ENCODE data around the gene KIF7.
"Not testable (repeated sequence)": the region's sequence is repeated elsewhere in the genome, so short reads cannot be mapped to it uniquely, and the experiment has no call there.

The KIF7 gene

DNA sequence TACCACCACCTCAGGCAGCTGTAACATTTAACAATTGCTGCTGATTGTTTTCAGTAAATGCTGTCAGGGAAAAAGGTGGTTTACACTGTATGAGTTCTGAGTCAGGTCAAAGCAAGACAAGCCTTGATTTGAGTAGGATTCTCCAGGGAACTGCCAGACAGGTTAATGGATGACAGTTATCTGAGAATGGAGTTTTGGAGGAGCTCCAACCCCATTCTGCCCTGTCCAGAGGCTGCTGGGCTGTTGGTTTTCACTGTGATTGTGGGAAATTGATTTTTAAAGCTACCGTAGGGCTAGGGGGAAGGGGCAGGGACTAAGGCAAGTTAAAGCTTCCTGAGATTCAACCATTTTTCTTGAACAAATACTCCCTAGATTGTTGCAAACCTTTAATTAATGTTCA, 40.1 kb downstream of the KIF7 start:
- DNase-seq, result no peak

DNA sequence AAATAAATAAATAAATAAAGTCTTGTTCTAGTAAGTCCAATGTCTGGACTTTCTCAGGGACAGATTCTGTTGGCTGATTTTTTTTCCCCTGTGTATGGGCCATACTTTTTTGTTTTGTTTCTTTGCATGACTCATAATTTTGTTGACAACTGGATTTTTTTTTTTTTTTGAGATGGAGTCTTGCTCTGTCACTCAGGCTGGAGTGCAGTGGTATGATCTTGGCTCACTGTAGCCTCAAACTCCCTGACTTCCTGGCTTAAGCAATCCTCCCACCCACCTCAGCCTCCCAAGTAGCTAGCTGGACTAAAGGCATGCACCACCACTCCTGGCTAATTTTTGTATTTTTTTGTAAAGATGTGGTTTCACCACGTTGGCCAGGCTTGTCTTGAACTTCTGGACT, 41.1 kb downstream of the KIF7 start:
- DNase-seq, result no peak

DNA sequence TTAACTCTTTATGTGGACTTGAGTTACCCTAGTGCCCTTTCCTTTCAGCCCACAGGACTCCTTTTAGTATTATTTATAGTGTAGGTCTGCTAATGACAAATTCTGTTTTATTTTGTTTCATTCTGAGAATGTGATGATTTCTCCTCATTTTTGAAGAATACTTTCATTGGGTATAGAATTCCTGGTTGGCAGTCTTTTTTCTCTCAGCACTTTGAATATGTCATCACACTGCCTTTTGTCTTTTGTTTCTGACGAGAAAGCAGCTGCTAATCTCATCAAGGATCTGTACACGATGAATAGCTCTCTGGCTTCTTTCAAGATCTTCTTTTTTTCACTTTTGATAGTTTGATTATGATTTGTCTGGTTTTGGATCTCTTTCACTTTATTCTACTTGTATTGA, 42.2 kb downstream of the KIF7 start:
- DNase-seq, result no peak

DNA sequence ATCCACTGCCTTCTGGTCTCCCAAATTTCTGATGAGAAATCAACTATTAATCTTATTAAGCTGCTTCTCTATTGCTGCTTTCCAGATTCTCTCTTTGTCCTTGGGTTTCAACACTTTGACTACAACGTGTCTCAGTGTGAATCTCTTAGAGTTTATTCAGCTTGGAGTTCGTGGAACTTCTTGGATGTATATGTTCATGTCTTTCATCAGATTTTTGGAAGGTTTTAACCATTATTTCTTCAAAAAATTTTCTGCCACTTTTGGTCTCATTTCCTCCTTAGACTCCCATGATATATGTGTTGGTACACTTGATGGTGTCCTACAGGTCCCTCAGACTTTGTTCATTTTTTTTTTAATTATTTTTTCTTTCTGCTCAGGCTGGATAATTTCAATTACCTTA, 44.0 kb downstream of the KIF7 start:
- DNase-seq, result no peak

DNA sequence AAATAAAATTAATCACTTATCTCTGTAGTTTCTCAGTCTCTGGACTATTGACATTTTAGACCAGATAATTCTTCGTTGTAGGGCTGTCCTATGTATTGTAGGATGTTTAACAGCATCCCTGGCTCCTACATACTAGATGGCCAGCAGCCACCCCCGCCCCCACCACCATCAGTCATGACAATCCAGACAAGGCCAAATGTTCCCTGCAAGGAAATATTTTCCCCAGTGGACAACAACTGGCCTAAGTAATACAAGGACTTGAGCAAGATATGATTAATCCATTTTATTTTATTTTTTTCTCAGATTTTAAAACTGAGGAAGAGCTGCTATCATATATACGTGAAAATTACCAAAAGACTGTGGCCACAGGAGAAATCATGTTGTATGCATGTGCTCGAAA, 56.2 kb downstream of the KIF7 start:
- DNase-seq, result no peak

DNA sequence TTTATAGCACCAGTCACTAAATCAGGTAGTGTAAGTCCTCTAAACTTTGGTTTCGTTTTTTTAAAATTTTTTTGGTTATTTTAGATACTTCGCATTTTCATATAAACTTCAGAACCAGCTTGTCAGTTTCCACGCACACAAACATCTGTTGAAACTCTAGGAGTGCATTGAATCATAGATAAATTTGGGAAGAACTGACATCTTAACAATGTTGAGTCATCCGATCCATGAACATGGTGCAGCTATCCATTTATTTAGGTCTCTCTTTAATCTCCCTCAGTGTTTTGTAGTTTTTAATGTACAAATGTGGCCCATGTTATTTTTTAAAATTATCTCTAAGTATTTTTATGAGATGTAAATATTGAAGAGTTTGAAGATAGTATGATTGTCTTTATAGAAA, 62.2 kb downstream of the KIF7 start:
- no peak for DNase-seq

DNA sequence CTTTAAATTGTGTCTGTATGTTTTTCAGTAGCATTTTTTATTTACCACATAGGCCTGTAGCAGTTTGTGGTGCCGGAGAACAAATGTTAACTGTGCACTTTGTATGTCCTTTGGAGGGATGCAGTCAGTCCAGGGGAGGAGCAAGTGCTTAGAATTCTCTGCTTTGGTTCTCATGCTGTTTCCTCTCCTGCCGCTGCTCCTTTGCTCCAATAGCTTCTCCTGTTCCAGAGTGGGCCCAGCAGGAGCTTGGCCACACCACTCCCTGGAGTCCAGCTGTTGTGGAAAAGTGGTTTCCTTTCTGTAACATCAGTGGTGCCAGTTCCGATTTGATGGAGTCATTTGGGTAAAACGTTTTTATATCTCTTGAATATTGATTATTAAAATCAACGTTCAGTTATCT, 63.4 kb downstream of the KIF7 start:
- no peak for DNase-seq

DNA sequence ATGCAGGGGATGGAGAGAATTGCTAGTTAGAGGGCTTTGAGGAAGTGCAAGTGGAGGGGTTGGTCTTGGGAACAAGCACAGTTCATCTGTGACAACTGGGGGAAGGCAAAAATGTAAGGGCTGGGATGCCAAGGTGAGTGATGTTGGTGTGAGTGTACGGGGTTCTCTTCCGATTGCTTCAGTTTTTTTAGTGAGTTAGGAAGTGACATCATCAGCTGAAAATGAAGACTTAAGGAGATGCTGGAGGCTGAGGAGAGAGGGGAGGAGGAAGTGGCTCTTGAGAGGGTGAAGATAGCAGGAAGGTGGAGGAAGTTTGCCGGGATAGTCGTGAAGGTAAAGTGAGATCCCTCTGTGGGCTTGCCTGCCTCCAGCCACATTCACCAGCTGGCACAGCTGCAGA, 67.3 kb downstream of the KIF7 start:
- DNase-seq, result no peak

DNA sequence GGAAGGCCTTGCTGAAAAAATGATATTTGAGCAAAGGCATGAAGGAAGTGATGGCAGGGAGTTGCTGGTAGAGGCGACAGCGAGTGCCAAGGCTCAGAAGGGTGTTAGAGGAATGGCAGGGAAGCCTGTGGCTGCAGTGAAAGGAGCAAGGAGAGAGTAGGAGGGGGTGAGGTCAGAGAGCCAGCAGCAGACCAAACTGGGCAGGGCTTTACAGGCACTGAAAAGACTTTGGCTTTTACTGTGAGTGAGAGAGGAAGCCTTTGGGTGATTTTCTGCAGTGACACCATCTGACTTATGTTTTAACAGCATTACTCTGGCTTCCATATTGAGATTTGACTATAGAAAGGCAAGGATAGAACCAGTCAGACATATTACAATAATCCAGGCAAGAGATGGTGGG, 68.6 kb downstream of the KIF7 start:
- no peak for DNase-seq

DNA sequence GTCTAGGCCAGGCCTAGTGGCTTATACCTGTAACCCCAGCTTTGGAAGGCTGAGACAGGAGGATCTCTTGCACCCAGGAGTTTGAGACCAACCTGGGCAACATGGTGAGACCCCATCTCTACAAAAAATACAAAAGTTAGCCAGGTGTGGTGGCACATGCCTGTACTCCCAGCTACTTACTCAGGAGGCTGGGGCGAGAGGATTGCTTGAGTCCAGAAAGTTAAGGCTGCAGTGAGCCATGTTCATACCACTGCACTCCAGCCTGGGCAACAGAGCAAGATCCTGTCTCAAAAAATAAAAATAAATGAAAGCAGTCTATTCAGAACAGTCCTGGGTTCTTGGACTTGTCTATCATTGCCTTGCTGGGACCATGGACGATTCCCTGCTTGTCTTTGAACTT, 74.5 kb downstream of the KIF7 start:
- not testable (repeated sequence) for DNase-seq

DNA sequence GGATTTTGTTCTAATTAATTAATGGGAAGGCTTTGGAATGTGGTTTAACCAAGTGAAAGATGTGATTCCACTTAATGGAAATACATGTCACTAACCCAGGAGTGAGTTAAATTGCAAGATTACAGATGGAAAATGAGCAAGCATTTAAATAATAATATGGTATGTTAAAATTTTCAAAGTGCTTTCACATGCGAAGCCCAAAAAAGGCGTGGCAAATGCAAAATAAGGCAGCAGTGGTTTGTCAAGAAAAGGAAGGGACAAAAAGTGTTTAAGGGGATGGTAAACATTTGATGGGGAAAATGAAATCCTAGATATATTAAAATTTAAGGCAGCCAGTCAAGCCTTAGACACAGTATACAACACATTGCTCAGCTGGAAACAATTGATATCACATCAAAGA, 77.1 kb downstream of the KIF7 start:
- no peak for DNase-seq
